ENCODE data around the gene AKNA.
"Not testable (repeated sequence)": the region's sequence is repeated elsewhere in the genome, so short reads cannot be mapped to it uniquely, and the experiment has no call there.

Gene AKNA

DNA sequence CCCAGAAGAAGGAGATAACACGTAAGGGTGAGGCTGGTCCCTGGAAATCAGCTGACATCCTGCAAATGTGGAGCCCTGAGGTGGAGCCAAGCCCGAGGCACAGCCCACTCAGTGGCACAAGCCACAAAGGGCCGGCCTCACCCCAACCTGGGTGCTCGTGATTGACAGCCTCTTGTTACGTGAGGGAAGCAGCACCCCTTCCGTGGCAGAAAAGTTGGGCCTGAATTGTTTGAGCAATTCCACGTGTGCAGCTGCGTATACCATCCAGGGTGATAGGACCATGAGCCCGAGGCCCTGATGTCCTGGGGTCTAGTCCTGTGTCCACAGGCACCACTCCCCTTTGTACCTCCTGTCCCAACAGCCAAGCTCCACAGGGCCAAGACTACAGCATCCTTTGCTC lies 53.3 kb downstream of the AKNA start:
- DNase-seq, result no peak

DNA sequence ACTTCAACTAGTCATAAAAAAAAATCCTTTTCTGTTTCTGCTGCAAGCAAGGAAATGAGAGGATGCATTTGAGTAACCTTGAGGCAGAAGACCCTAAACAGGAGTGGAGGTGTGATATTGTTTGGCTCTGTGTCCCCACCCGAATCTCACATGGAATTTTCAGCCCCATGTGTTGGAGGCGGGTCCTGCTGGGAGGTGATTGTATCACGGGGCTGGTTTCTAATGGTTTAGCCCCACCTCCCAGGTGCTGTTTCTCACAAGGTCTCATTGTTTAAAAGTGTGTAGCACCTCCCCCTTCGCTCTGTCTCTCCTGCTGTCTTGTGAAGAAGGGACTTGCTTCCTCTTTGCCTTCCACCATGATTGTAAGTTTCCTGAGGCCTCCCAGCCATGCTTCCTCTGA lies 54.1 kb downstream of the AKNA start:
- DNase-seq, result not testable (repeated sequence)

DNA sequence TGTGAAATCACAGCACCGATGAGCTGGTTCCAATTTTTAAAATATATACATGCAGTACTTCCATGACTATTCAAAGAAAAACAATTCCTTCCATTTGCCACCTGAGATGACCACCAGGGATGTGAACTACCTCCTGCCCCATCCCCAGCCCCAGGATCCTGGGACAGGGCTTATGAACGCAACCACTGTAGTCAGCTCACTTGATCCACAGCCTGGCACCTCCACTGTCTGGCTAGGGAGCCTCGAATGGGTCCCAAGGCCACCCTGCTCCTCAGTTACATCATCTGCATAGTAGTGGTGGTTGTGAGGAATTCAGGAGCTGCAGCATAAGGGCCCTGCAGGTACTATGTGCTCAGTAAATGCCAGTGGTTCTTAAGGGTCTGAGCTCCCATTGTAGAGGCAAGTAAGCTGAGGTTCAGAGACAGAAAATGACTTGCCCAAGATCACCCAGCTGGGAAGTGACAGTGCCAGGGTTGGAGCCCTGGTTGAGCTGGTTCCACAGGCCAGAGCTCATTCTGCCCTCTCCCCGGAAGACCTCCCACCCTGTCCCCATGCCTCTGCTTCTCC lies 55.2 kb downstream of the AKNA start:
- not testable (repeated sequence) for DNase-seq

DNA sequence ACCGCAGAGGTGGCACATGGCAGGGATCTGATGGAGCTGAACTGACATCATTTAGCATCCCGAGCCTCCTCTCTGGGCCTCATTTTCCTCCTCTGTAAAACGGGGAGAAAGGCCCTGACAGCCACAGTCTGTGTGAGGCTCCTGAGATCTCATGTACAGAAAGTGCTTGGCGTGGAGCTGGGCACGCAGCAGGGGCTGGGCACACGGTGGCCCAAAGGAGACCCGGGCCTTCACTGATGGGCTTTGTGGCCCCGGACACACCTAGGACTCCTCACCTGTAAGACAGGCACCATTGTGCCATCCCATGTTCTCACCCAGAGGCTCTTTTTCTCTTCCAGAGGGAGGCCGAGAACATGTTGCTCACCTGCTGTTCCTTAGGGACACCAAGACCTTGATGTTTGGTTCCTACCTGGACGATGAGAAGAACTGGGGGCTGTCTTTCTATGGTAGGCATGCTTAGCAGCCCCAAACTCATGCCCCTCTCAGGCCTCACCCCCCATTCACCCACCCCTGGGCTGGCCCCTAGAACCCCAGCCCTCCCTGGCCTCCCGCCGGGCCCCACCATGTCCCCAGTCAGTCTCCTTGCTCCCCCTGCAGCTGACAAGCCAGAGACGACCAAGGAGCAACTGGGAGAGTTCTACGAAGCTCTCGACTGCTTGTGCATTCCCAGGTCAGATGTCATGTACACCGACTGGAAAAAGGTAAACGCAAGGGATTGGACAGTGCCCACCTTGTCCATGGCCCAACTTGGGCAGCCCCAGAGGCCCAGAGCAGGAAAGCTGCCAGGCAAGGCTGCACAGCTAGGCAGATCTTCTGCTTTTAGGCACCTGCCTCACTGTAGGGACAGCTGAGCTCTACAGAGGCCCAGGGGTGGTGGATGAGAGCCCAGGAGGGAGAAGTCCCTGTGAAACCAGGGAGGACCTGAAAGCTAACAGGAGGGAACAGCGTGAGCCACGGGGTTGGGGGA lies 56.3 kb downstream of the AKNA start:
- DNase-seq, result not testable (repeated sequence)

DNA sequence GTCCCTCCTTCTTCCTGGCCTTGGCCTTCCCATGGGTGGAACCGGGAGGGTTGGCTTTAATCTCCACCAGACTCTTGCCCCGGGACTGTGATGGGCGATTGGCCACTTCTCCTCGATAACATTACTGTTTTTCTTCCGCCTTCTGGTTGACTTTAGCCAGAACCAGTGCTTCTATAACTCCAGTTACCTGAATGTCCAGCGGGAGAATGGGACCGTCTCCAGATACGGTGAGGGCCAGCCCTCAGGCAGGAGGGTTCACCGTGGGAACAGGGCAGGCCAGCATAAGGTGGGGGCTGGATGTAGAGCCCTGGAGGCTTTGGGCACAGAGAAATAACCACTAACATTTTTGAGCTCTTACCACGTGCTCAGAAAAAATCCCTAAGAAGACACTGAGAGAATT lies 57.1 kb downstream of the AKNA start:
- DNase-seq, result no peak

DNA sequence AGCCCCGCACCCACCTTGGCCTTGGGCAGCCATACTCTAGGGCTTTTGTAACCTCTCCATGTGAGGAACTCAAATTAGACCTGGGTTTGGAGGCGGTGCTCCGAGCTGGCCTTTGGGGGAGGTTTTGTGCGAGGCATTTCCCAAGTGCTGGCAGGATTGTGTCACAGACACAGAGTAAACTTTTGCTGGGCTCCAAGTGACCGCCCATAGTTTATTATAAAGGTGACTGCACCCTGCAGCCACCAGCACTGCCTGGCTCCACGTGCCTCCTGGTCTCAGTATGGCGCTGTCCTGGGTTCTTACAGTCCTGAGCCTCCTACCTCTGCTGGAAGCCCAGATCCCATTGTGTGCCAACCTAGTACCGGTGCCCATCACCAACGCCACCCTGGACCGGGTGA lies 58.2 kb downstream of the AKNA start, which contains the start of gene ORM2:
TSS of gene ORM2 (plus strand) at position 245 of the 398 bp plus-strand sequence. CDS start at position 281, 36 bp downstream.
- DNase-seq, result not testable (repeated sequence)

DNA sequence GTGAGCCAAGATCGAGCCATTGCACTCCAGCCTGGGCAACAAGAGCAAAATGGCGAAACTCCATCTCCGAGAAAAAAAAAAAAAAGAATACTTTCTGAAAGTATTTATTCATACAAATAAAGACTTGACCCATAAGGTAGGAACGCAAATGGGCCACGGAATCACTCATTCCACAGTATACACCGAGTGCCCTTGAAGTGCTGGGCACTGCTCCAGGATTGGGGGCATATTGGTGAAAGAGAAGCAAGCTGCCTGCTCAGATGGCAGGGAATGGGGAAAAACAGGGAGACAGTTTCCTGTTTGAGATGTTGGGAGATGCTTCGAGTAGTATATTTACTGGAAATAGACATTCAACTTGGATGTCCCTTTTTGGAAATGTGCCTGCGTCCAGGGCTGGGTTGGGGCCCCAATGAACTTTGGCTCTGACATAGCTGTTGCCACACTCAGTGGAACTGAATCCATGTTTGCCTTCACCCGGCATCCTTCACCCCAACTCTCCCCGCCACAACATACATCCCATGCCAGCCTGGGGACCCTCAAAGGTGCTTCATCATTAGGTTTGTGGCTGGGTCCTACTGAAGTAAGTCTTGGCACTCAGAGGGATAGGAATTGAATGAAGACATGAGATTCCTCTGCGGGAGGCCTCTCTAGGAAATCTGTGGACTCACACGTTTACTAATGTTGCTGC lies 58.7 kb downstream of the AKNA start:
- DNase-seq, result not testable (repeated sequence)

DNA sequence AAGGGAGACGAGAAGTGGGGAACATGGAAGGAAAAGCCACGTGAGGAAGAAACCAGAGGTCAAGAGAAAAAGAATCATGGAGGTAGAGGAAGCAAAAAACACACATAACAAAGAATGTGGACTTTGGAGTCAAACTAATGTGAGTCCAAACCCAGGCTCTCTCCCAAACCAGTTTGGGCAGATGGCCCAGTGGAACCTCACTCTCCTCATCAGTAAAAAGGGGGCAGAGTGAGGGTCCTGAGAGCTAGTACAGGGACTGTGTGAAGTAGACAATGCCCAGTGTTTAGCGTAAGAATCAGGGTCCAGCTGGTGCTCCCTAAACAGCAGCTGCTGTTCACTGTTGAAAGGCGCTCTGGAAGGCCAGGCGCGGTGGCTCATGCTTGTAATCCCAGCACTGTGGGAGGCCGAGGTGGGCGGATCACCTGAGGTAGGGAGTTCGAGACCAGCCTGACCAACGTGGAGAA lies 59.4 kb downstream of the AKNA start:
- not testable (repeated sequence) for DNase-seq

DNA sequence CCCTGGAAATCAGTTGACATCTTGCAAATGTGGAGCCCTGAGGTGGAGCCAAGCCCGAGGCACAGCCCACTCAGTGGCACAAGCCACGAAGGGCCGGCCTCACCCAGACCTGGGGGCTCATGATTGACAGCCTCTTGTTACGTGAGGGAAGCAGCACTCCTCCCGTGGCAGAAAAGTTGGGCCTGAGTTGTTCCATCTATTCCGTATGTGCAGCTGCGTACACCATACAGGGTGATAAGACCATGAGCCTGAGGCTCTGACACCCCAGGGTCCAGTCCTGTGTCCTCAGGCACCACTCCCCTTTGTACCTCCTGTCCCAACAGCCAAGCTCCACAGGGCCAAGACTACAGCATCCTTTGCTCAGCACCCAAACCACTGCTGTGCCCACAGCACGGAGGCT lies 60.0 kb downstream of the AKNA start:
- no peak for DNase-seq

DNA sequence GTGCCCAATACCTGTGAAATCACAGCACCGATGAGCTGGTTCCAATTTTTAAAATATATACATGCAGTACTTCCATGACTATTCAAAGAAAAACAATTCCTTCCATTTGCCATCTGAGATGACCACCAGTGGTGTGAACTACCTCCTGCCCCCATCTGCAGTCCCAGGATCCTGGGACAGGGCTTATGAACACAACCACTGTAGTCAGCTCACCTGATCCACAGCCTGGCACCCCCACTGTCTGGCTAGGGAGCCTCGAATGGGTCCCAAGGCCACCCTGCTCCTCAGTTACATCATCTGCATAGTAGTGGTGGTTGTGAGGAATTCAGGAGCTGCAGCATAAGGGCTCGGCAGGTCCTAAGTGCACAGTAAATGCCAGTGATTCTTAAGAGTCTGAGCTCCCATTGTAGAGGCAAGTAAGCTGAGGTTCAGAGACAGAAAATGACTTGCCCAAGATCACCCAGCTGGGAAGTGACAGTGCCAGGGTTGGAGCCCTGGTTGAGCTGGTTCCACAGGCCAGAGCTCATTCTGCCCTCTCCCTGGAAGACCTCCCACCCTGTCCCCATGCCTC lies 62.0 kb downstream of the AKNA start:
- DNase-seq, result not testable (repeated sequence)

DNA sequence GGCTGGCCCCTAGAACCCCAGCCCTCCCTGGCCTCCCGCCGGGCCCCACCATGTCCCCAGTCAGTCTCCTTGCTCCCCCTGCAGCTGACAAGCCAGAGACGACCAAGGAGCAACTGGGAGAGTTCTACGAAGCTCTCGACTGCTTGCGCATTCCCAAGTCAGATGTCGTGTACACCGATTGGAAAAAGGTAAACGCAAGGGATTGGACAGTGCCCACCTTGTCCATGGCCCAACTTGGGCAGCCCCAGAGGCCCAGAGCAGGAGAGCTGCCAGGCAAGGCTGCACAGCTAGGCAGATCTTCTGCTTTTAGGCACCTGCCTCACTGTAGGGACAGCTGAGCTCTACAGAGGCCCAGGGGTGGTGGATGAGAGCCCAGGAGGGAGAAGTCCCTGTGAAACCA lies 62.8 kb downstream of the AKNA start:
- not testable (repeated sequence) for DNase-seq

DNA sequence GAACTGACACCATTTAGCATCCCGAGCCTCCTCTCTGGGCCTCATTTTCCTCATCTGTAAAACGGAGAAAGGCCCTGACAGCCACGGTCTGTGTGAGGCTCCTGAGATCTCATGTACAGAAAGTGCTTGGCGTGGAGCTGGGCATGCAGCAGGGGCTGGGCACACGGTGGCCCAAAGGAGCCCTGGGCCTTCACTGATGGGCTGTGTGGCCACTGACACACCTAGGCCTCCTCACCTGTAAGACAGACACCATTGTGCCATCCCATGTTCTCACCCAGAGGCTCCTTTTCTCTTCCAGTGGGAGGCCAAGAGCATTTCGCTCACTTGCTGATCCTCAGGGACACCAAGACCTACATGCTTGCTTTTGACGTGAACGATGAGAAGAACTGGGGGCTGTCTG lies 63.3 kb downstream of the AKNA start:
- no peak for DNase-seq

DNA sequence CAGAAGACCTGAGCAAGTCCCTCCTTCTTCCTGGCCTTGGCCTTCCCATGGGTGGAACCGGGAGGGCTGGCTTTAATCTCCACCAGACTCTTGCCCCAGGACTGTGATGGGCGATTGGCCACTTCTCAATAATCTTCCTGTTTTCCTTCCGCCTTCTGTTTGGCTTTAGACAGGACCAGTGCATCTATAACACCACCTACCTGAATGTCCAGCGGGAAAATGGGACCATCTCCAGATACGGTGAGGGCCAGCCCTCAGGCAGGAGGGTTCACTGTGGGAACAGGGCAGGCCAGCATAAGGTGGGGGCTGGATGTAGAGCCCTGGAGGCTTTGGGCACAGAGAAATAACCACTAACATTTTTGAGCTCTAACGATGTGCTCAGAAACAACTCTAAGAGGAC lies 63.9 kb downstream of the AKNA start:
- not testable (repeated sequence) for DNase-seq

DNA sequence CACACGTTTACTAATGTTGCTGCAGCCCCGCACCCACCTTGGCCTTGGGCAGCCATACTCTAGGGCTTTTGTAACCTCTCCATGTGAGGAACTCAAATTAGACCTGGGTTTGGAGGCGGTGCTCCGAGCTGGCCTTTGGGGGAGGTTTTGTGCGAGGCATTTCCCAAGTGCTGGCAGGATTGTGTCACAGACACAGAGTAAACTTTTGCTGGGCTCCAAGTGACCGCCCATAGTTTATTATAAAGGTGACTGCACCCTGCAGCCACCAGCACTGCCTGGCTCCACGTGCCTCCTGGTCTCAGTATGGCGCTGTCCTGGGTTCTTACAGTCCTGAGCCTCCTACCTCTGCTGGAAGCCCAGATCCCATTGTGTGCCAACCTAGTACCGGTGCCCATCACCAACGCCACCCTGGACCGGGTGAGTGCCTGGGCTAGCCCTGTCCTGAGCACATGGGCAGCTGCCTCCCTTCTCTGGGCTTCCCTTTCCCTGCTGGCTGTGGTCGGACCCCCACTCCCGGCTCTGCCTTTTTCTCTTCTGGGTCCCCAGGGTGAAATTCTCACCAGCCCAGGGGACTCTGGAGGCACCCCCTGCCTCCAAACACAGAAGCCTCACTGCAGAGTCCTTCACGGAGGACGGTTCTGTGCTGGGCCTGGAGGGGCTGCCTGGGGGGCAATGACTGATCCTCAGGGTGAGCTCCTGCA lies 64.8 kb downstream of the AKNA start, which contains the start of gene ORM1:
TSS of gene ORM1 (plus strand) at position 268 of the 701 bp plus-strand sequence. CDS start at position 304, 36 bp downstream.
- not testable (repeated sequence) for DNase-seq

DNA sequence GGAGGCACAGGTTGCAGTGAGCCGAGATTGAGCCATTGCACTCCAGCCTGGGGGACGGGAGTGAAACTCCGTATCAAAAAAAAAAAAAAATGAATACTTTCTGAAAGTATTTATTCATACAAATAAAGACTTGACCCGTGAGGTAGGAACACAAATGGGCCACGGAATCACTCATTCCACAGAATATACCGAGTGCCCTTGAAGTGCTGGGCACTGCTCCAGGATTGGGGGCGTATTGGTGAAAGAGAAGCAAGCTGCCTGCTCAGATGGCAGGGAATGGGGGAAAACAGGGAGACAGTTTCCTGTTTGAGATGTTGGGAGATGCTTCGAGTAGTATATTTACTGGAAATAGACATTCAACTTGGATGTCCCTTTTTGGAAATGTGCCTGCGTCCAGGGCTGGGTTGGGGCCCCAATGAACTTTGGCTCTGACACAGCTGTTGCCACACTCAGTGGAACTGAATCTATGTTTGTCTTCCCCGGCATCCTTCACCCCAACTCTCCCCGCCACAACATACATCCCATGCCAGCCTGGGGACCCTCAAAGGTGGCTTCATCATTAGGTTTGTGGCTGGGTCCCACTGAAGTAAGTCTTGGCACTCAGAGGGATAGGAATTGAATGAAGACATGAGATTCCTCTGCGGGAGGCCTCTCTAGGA lies 65.5 kb downstream of the AKNA start:
- DNase-seq, result not testable (repeated sequence)

DNA sequence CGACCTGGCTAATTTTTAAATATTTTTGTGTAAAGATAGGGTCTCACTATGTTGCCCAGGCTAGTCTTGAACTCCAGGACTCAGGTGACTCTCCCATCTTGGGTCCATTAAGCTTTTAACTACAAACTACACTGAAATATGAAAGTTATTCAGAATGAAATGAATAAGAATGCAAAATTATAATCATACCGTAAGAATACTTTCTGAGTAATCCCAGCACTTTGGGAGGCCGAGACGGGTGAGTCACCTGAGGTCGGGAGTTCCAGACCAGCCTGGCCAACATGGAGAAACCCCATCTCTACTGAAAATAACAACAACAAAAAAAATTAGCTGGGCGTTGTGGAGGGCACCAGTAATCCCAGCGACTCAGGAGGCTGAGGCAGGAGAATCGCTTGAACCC lies 66.0 kb downstream of the AKNA start:
- DNase-seq, result no peak

DNA sequence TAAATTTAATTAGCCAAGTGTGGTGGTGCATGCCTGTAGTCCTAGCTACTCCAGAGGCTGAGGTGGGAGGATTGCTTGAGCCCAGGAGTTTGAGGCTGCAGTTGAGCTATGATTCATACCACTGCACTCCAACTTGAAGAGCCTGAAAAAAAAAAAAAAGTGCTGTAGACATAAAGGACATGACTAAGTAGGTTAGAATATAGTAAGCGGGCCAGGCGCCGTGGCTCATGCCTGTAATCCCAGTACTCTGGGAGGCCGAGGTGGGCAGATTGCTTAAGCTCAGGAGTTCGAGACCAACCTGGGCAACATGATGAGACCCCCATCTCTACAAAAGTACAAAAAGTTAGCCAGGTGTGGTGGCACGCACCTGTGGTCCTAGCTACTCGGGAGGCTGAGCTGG lies 67.1 kb downstream of the AKNA start:
- not testable (repeated sequence) for DNase-seq

DNA sequence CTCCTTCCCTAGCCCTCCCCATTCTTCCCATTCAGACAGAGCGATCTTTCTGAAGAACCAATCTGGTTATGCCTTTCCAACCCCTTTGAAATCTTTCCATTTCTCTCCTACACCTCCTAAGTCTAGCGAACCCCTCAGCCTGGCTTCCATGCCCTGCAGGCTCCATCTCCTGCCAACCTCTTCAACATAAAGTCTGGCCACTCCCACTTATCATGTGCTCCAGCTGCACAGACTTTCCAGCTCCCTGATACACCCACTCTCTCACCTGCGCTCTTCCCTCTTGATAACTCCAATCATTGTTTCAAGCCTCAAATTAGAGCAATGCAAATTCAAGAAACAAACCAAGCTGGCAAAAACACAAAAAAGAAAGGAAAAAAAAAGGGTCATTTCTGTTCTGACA lies 68.6 kb downstream of the AKNA start:
- DNase-seq, result no peak

DNA sequence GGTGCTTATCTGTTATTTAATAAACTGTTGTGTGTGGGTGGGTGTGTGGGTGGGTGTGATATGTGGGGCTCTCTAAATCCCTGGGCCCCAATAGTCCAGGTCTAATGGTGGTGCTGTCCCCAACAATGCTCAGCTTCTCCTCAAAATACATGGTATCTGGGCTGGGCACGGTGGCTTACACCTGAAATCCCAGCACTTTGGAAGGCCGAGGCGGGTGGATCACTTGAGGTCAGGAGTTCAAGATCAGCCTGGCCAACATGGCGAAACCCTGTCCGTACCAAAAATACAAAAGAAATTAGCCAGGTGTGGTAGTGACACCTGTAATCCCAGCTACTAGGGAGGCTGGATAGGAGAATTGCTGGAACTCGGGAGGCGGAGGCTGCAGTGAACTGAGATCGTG lies 69.4 kb downstream of the AKNA start:
- DNase-seq, result no peak

DNA sequence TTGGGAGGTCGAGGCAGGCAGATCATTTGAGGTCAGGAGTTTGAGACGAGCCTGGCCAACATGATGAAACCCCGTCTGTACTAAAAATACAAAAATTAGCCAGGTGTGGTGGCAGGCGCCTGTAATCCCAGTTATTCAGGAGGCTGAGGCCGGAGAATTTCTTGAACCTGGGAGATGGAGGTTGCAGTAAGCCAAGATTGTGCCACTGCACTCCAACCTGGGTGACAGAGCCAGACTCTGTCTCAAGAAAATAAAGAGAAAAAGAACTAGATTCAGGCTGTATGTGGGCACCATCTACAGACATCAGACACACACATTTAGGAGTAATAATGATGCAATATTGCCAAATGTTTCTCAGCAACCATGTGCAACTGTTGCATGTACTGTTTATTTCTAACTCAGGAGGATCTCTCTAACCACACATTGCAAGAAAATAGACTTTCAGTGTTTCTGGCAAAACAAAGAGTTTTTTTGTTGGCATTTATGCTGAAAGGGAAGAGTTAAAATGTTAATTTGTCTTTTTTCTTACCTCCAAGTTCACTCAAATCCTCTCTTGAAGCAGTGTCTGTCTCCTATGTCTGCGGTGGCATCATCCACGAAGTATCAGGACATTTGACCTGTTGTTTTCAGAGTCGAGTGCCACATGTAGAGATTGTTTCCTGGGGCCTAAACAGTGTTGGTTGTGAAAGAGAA lies 70.0 kb downstream of the AKNA start:
- DNase-seq, result no peak

DNA sequence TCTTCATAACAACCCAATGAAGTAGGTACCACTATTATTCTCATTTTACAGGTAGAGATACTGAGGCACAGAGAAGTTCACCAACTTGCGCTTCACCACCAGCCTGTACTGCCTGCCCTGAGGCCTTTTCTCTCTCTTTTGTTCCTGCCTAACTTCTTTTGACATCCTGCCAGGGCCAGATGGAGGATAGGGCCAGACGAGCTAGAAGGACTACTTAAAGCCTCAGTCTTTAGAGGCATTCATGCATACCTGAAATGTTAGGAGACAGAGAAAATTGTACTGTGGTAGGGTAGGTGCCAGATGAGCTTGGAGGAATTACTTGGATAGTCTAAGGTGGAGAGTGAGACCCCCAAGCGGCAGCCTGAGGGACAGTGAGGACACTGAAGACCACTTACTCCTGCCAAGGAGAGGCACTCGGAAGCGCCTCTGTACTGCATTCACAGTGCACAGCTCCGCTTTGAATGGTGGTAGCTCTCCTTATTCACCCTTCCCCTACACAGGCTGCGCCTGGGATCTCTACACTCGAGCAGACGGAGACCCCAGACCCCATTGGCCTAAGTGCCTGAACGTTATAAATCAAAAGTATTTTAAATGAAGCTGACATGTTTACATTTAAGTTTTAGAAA lies 71.1 kb downstream of the AKNA start:
- DNase-seq, result no peak
